A673 (cell line): ENCODE results near the gene SRRM4. TPM values are rescaled to one million over a fixed set of nuclear protein-coding genes. Genes with fewer than 3 reads are reported as not detected.

Experiments
- BruUV-seq: library from RNA; stranded (reverse); fragments of 400-500 nt; replicated peaks from 2 replicates; lab custom pipeline; 2021; lab: Mats Ljungman, UMichigan
- CTCF ChIA-PET: fragments of 300-600 bp; sonication (Branson Sonifier 250); formaldehyde crosslinking; loops from one replicate; lab custom pipeline; 2022; ENCODE audit warnings: antibody characterized with exemption; lab: Charles Lee
- POLR2A ChIA-PET: fragments of 300-600 bp; sonication (Branson Sonifier 250); formaldehyde crosslinking; loops from one replicate; lab custom pipeline; 2022; ENCODE audit warnings: antibody characterized with exemption; ENCODE audit not compliant: low non-redundant PET; lab: Charles Lee
- DNase-seq: peaks from one replicate; pipeline ENCODE4 v3.0.0-alpha.2; 2015; ENCODE audit warnings: low spot score
- H3K27ac ChIP-seq: fragments of 200-600 bp; sonication (generic); 2 replicates; pipeline ENCODE4 v1.5.1; 2016; ENCODE audit warnings: mixed run types, low read depth, mild to moderate bottlenecking, mixed read lengths, antibody characterized with exemption, low read length; ENCODE audit not compliant: poor library complexity, severe bottlenecking
- H3K27me3 ChIP-seq: fragments of 200-600 bp; sonication (generic); replicated peaks from 2 replicates; pipeline ENCODE4 v1.6.1; 2017; ENCODE audit warnings: mixed run types, low read depth, mild to moderate bottlenecking, mixed read lengths, antibody characterized with exemption, low read length; ENCODE audit not compliant: insufficient read depth, poor library complexity
- H3K36me3 ChIP-seq: fragments of 200-600 bp; sonication (generic); 2 replicates; pipeline ENCODE4 v1.6.1; 2016; ENCODE audit warnings: mixed run types, mild to moderate bottlenecking, mixed read lengths, antibody characterized with exemption, low read length; ENCODE audit not compliant: insufficient read depth, poor library complexity, severe bottlenecking
- H3K4me1 ChIP-seq: fragments of 200-600 bp; sonication (generic); 2 replicates; pipeline ENCODE4 v1.6.1; 2017; ENCODE audit warnings: mixed run types, mild to moderate bottlenecking, mixed read lengths, antibody characterized with exemption, low read length; ENCODE audit not compliant: insufficient read depth, poor library complexity, severe bottlenecking
- H3K4me3 ChIP-seq: fragments of 200-600 bp; sonication (generic); 2 replicates; pipeline ENCODE4 v1.5.1; 2016; ENCODE audit warnings: low read depth, mixed run types, mild to moderate bottlenecking, mixed read lengths, low read length; ENCODE audit not compliant: poor library complexity, severe bottlenecking
- H3K9me3 ChIP-seq: fragments of 200-600 bp; sonication (generic); 2 replicates; pipeline ENCODE4 v1.6.1; 2016; ENCODE audit warnings: mixed run types, low read depth, mild to moderate bottlenecking, mixed read lengths, antibody characterized with exemption, low read length; ENCODE audit not compliant: poor library complexity, severe bottlenecking
- CTCF ChIP-seq: fragments of 300-800, 200-600 bp; sonication (generic); conservative IDR thresholded peaks from 2 replicates; pipeline ENCODE4 v1.5.1; 2017; ENCODE audit warnings: low read depth, mild to moderate bottlenecking, antibody characterized with exemption, low read length, moderate library complexity, mixed read lengths
- EZH2 ChIP-seq: fragments of 200-600 bp; sonication (generic); IDR thresholded peaks from 2 replicates; pipeline ENCODE4 v1.6.1; 2017; ENCODE audit warnings: borderline replicate concordance, low read depth, mild to moderate bottlenecking, mixed read lengths, antibody characterized with exemption, low read length; ENCODE audit not compliant: poor library complexity, severe bottlenecking
- intact Hi-C: fragments of 100-400 bp; cut with micrococcal nuclease; formaldehyde crosslinking; loops from one replicate; pipeline ENCODE4 v1.10.0; 2022; ENCODE audit not compliant: unreplicated experiment
- total RNA-seq: library from RNA; stranded (reverse); gene quantifications from 2 replicates; pipeline ENCODE4 v1.2.3, GENCODE V29; 2021

SRRM4 gene
- total RNA-seq, 1 experiment from 2014 or later, result not detected

GRCh38 chr12:119012179-119012578 lies 30.8 kb downstream of the SRRM4 start:
- Histone ChIP-seq H3K27me3 (peaks cover 70% of the 10 kb centered on the region), H3K9me3 (peaks cover 4% of the 10 kb centered on the region), H3K27ac (no peak overlapping the region), H3K4me3 (no peak overlapping the region), H3K4me1 (no peaks in the 10 kb centered on the region), H3K36me3 (no peaks in the 10 kb centered on the region)
- ChIA-PET POLR2A (no interaction called here), CTCF (no interaction called here)
- no TSS peak for BruUV-seq
- no peak for DNase-seq
- intact Hi-C loops, result no loop called here
- no peak for TF ChIP-seq CTCF
- TF ChIP-seq EZH2, result no peak

GRCh38 chr12:119013023-119013422 lies 31.7 kb downstream of the SRRM4 start:
- ChIA-PET POLR2A (no interaction called here), CTCF (no interaction called here)
- no TSS peak for BruUV-seq

GRCh38 chr12:119014368-119014767 lies 33.0 kb downstream of the SRRM4 start:
- intact Hi-C loops, result no loop called here
- no peak for DNase-seq
- POLR2A ChIA-PET, result no interaction called here
- TF ChIP-seq CTCF (no peak), EZH2 (no peak)
- BruUV-seq, result no TSS peak
- no peaks in the 10 kb centered on the region for H3K36me3 ChIP-seq
- no peak overlapping the region for H3K4me3 ChIP-seq
- H3K4me1 ChIP-seq, result no peaks in the 10 kb centered on the region
- peaks cover 69% of the 10 kb centered on the region for H3K27me3 ChIP-seq
- H3K9me3 ChIP-seq, result peaks cover 4% of the 10 kb centered on the region
- H3K27ac ChIP-seq, result no peak overlapping the region
- CTCF ChIA-PET, result no interaction called here

More at GRCh38 chr12:119013023-119013422, 31.7 kb downstream of the SRRM4 start:
- Histone ChIP-seq H3K27me3 (peaks cover 72% of the 10 kb centered on the region), H3K4me3 (no peak overlapping the region), H3K9me3 (peaks cover 4% of the 10 kb centered on the region), H3K27ac (no peak overlapping the region), H3K4me1 (no peaks in the 10 kb centered on the region), H3K36me3 (no peaks in the 10 kb centered on the region)
- no peak for TF ChIP-seq EZH2
- TF ChIP-seq CTCF, result no peak
- DNase-seq, result no peak
- intact Hi-C loops, result no loop called here
